Neuronal stem cell (in vitro differentiated cells): Measurements from ENCODE around the gene SERPINC1.

Experiments
- DNase-seq: peaks from one replicate; pipeline ENCODE4 v3.0.0-alpha.2; 2013; ENCODE audit warnings: low spot score
- H2AFZ ChIP-seq: one replicate; pipeline ENCODE4 v1.6.1; 2013; ENCODE audit warnings: mild to moderate bottlenecking, low read length, inconsistent platforms
- H2AK5ac ChIP-seq: 2 replicates; pipeline ENCODE4 v1.6.1; 2013; ENCODE audit warnings: low read depth, mild to moderate bottlenecking, inconsistent platforms, low read length, moderate library complexity, mixed read lengths
- H2BK120ac ChIP-seq: 2 replicates; pipeline ENCODE4 v1.6.1; 2013; ENCODE audit warnings: low read depth, mild to moderate bottlenecking, inconsistent platforms, low read length, moderate library complexity, mixed read lengths
- H2BK12ac ChIP-seq: one replicate; pipeline ENCODE4 v1.6.1; 2013; ENCODE audit warnings: low read length, inconsistent platforms
- H2BK15ac ChIP-seq: 2 replicates; pipeline ENCODE4 v1.6.1; 2013; ENCODE audit warnings: mild to moderate bottlenecking, low read length, inconsistent platforms, mixed read lengths
- H2BK5ac ChIP-seq: one replicate; pipeline ENCODE4 v1.6.1; 2013; ENCODE audit warnings: inconsistent platforms, mild to moderate bottlenecking, low read length, moderate library complexity
- H3K14ac ChIP-seq: one replicate; pipeline ENCODE4 v1.6.1; 2013; ENCODE audit warnings: low read length, inconsistent platforms
- H3K18ac ChIP-seq: 2 replicates; pipeline ENCODE4 v1.6.1; 2013; ENCODE audit warnings: low read length, inconsistent platforms
- H3K23ac ChIP-seq: 2 replicates; pipeline ENCODE4 v1.6.1; 2013; ENCODE audit warnings: low read depth, mild to moderate bottlenecking, mixed read lengths, low read length, inconsistent platforms; ENCODE audit not compliant: poor library complexity
- H3K27ac ChIP-seq: replicated peaks from 3 replicates; pipeline ENCODE4 v1.5.1; 2013; ENCODE audit warnings: low read length, inconsistent platforms
- H3K27me3 ChIP-seq, 3 experiments: 2 replicates each; pipeline ENCODE4 v1.6.1; 2013; ENCODE audit warnings: low read length in 3 of 3, mild to moderate bottlenecking in 2 of 3, inconsistent platforms in 1 of 3, low read depth in 1 of 3, mixed read lengths in 1 of 3, moderate library complexity in 1 of 3; ENCODE audit not compliant: control insufficient read depth in 3 of 3, insufficient read depth in 3 of 3
- H3K36me3 ChIP-seq, 2 donors: replicated peaks in 1 of 2; 2 replicates each; pipeline ENCODE4 v1.6.1; 2013; ENCODE audit warnings: low read length in 2 of 2; ENCODE audit not compliant: control insufficient read depth in 2 of 2, insufficient read depth in 2 of 2
- H3K4ac ChIP-seq: 2 replicates; pipeline ENCODE4 v1.6.1; 2013; ENCODE audit warnings: inconsistent platforms, mild to moderate bottlenecking, low read length, moderate library complexity
- H3K4me1 ChIP-seq, 2 donors: 1 replicate in 1 of 2; 2 replicates in 1 of 2; pipeline ENCODE4 v1.6.1; 2013; ENCODE audit warnings: low read length in 2 of 2, low read depth in 1 of 2; ENCODE audit not compliant: control insufficient read depth in 2 of 2, insufficient read depth in 1 of 2
- H3K4me2 ChIP-seq: one replicate; pipeline ENCODE4 v1.6.1; 2013; ENCODE audit warnings: mild to moderate bottlenecking, low read length, inconsistent platforms; ENCODE audit not compliant: insufficient read depth, poor library complexity, severe bottlenecking
- H3K4me3 ChIP-seq, 2 donors: 2 replicates each; pipeline ENCODE4 v1.5.1; 2013; ENCODE audit warnings: low read length in 2 of 2, mild to moderate bottlenecking in 2 of 2, inconsistent platforms in 1 of 2, moderate library complexity in 1 of 2
- H3K79me1 ChIP-seq: one replicate; pipeline ENCODE4 v1.6.1; 2013; ENCODE audit warnings: low read depth, mild to moderate bottlenecking, inconsistent platforms, low read length, moderate library complexity
- H3K9ac ChIP-seq: one replicate; pipeline ENCODE4 v1.6.1; 2013; ENCODE audit warnings: mild to moderate bottlenecking, low read depth, low read length, inconsistent platforms; ENCODE audit not compliant: poor library complexity
- H3K9me3 ChIP-seq, 2 donors: replicated peaks in 1 of 2; 2 replicates each; pipeline versions ENCODE3 to v1.6.1; 2013; ENCODE audit warnings: low read length in 2 of 2, mild to moderate bottlenecking in 2 of 2, inconsistent platforms in 1 of 2, low read depth in 1 of 2, mixed read lengths in 1 of 2, moderate library complexity in 1 of 2; ENCODE audit not compliant: control insufficient read depth in 2 of 2, insufficient read depth in 1 of 2
- H4K8ac ChIP-seq: one replicate; pipeline ENCODE4 v1.6.1; 2013; ENCODE audit warnings: low read depth, mild to moderate bottlenecking, inconsistent platforms, low read length, moderate library complexity
- H4K91ac ChIP-seq: one replicate; pipeline ENCODE4 v1.6.1; 2013; ENCODE audit warnings: low read length, low read depth, mild to moderate bottlenecking, inconsistent platforms; ENCODE audit not compliant: poor library complexity
- WGBS, 2 donors: extraction: QIAGEN DNeasy Blood & Tissue Kit; methylation state at CpG; one replicate each; pipeline ENCODE4 v1.1.7; 2013; ENCODE audit warnings: missing lambda C conversion rate in 2 of 2, mixed read lengths in 1 of 2; ENCODE audit not compliant: insufficient read length in 2 of 2, insufficient replicate concordance in 1 of 2; ENCODE audit errors: extremely low coverage in 2 of 2; 5-methylcytosine and 5-hydroxymethylcytosine counted together

The SERPINC1 gene

DNA sequence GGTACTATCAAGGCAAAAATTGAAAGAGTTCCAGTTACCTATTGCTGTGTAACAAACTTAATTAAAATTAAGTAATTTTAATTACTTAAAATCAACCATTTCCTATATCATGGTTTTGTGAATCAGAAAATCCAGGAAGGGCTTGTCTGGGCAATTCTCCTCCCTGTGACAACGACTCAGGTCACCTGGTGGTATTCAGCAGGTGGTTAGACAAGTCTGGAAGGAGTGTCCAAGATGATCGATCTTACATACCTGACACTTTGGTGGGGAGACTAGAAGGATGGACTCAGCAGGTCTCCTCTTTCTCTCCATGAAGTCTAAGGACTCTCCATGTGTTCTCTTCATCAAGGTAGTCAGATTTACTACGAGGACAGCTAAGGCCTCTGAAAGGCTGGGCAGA lies 22.9 kb downstream of the SERPINC1 start:
- Histone ChIP-seq H3K27me3 (no peaks in the 10 kb centered on the region), H3K9ac (no peak overlapping the region), H3K79me1 (no peaks in the 10 kb centered on the region), H3K9me3 (no peaks in the 10 kb centered on the region), H2AK5ac (no peak overlapping the region), H2BK120ac (no peak overlapping the region), H2BK5ac (no peak overlapping the region), H3K18ac (no peak overlapping the region), H2BK15ac (no peak overlapping the region), H3K4ac (no peak overlapping the region), H3K4me2 (no peak overlapping the region), H3K23ac (no peak overlapping the region), H3K4me3 (no peak overlapping the region), H3K27ac (no peak overlapping the region), H4K8ac (no peak overlapping the region), H2BK12ac (no peak overlapping the region), H3K36me3 (peaks cover 0 to 53% of the 10 kb centered on the region in 2 donors), H2AFZ (no peak overlapping the region), H3K14ac (no peak overlapping the region), H4K91ac (no peak overlapping the region), H3K4me1 (no peaks in the 10 kb centered on the region)
- no CpG with 5 or more reads among the region's 3 CpGs for WGBS, 2 donors
- DNase-seq = no peak

- Histone ChIP-seq H3K4ac (no peak overlapping the region), H3K4me1 (no peaks in the 10 kb centered on the region)
Observed at GRCh38 chr1:173893611-173894010, 23.5 kb downstream of the SERPINC1 start.

DNA sequence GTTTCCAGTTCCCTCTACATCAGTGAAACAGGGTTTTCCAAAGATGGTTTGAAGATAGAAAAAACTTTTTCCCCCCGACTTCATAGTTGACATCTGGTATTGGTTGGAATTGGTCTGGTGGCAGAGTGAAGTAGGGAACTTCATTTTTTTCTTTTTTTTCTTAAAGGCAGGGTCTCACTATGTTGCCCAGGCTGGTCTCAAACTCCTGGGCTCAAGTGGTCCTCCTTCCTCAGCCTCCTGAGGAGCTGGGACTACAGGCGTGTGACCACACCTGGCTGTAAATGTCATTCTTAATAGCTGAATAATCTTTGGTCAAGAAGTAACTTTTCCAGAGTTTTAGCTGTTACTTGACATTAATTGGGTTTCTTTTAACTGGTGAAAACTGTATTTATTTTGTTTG lies 27.2 kb downstream of the SERPINC1 start:
- no peaks in the 10 kb centered on the region for H3K27me3 ChIP-seq
- H3K4me3 ChIP-seq = no peak overlapping the region
- no peak overlapping the region for H2BK15ac ChIP-seq
- no peak overlapping the region for H3K4ac ChIP-seq
- H3K23ac ChIP-seq = no peak overlapping the region
- DNase-seq = no peak
- WGBS, 2 donors = no CpG with 5 or more reads among the region's 2 CpGs
- H2BK120ac ChIP-seq = no peak overlapping the region
- H2BK12ac ChIP-seq = no peak overlapping the region
- no peak overlapping the region for H3K18ac ChIP-seq
- H3K9me3 ChIP-seq = no peaks in the 10 kb centered on the region
- H3K4me2 ChIP-seq = no peak overlapping the region
- no peak overlapping the region for H3K9ac ChIP-seq
- no peak overlapping the region for H2BK5ac ChIP-seq
- H2AK5ac ChIP-seq = no peak overlapping the region
- H3K4me1 ChIP-seq = peaks cover 0 to 2% of the 10 kb centered on the region in 2 donors
- H4K8ac ChIP-seq = no peak overlapping the region
- H3K27ac ChIP-seq = no peak overlapping the region
- H4K91ac ChIP-seq = no peak overlapping the region
- H3K14ac ChIP-seq = no peak overlapping the region
- H2AFZ ChIP-seq = no peak overlapping the region
- peaks cover 12 to 83% of the 10 kb centered on the region in 2 donors for H3K36me3 ChIP-seq
- no peaks in the 10 kb centered on the region for H3K79me1 ChIP-seq

More at GRCh38 chr1:173893611-173894010, 23.5 kb downstream of the SERPINC1 start:
- Histone ChIP-seq H3K27ac (no peak overlapping the region), H2AFZ (no peak overlapping the region), H3K79me1 (no peaks in the 10 kb centered on the region), H2BK120ac (no peak overlapping the region), H3K14ac (no peak overlapping the region), H3K4me2 (no peak overlapping the region), H3K9ac (no peak overlapping the region), H4K8ac (no peak overlapping the region), H2BK5ac (no peak overlapping the region), H3K36me3 (peaks cover 0 to 58% of the 10 kb centered on the region in 2 donors), H3K27me3 (no peaks in the 10 kb centered on the region), H3K9me3 (no peaks in the 10 kb centered on the region), H2BK15ac (no peak overlapping the region), H4K91ac (no peak overlapping the region), H2BK12ac (no peak overlapping the region), H3K18ac (no peak overlapping the region), H3K4me3 (no peak overlapping the region), H2AK5ac (no peak overlapping the region), H3K23ac (no peak overlapping the region)
- DNase-seq = no peak
- no CpG with 5 or more reads among the region's 1 CpG for WGBS, 2 donors

GRCh38 chr1:173888749-173889148 lies 28.4 kb downstream of the SERPINC1 start:
- Histone ChIP-seq H2BK5ac (no peak overlapping the region), H2BK15ac (no peak overlapping the region), H3K9ac (no peak overlapping the region), H2AFZ (no peak overlapping the region), H3K4ac (no peak overlapping the region), H3K18ac (no peak overlapping the region), H3K4me1 (peaks cover 0 to 2% of the 10 kb centered on the region in 2 donors), H3K36me3 (peaks cover 12 to 75% of the 10 kb centered on the region in 2 donors), H4K8ac (no peak overlapping the region), H3K4me2 (no peak overlapping the region), H4K91ac (no peak overlapping the region), H3K27ac (no peak overlapping the region), H3K23ac (no peak overlapping the region), H3K79me1 (no peaks in the 10 kb centered on the region), H3K4me3 (no peak overlapping the region), H2BK120ac (no peak overlapping the region), H3K9me3 (no peaks in the 10 kb centered on the region), H2AK5ac (no peak overlapping the region), H3K27me3 (no peaks in the 10 kb centered on the region), H3K14ac (no peak overlapping the region), H2BK12ac (no peak overlapping the region)
- DNase-seq = no peak
